HG02981 (cell line): ENCODE data around the gene LRRC56.

Experiments
- ATAC-seq: cut with Tn5 transposase; IDR thresholded peaks from one replicate; pipeline ENCODE4 v1.9.1; 2021; ENCODE audit warnings: mild to moderate bottlenecking, moderate library complexity; ENCODE audit not compliant: unreplicated experiment

The LRRC56 gene, protein sequence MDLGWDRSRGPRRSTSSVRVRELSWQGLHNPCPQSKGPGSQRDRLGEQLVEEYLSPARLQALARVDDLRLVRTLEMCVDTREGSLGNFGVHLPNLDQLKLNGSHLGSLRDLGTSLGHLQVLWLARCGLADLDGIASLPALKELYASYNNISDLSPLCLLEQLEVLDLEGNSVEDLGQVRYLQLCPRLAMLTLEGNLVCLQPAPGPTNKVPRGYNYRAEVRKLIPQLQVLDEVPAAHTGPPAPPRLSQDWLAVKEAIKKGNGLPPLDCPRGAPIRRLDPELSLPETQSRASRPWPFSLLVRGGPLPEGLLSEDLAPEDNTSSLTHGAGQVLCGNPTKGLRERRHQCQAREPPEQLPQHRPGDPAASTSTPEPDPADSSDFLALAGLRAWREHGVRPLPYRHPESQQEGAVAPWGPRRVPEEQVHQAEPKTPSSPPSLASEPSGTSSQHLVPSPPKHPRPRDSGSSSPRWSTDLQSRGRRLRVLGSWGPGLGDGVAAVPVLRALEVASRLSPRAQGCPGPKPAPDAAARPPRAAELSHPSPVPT

DNA sequence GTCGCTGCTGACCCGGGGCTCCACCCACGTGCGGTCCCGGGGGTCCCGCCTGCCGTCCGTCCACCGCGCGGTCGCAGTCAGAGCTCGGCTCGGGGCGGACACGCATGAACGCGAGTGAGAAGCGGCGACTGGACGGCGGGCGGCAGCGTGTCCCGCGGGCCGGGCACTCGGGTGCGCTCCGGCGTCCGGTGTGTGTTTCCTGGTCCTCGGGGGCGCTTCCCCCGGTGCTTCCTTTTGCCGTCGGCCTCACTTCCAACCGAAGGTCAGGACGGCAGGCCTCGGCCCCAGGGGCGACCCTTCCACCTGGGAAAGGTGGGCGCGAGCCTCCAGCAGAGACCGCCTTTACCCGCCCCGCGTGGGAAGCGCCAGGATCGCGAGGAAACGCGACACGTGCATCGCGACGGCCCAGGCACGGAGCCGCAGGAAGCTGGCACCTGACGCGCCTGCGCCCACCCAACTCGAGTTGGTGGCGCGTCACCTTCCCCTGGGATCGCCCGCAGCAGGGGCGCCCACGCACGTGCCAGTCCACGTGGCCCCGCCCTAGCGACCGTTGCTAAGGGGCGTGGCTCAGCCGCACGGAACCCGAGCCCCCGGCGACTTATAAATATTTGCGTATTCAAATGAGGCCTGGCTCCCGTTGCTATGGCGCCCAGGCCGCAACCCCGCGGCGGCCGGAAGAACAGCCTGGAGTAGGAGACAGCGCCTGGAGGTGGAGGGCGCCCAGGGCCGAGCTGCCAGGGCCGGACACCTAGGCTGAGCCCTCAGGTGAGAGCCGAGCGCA is at the start of gene LRRC56:
TSS of gene LRRC56 (plus strand) at position 687 of the 781 bp plus-strand sequence. CDS start 3,158 bp downstream, outside the sequence.
- peak; percentile 51 for ATAC-seq

DNA sequence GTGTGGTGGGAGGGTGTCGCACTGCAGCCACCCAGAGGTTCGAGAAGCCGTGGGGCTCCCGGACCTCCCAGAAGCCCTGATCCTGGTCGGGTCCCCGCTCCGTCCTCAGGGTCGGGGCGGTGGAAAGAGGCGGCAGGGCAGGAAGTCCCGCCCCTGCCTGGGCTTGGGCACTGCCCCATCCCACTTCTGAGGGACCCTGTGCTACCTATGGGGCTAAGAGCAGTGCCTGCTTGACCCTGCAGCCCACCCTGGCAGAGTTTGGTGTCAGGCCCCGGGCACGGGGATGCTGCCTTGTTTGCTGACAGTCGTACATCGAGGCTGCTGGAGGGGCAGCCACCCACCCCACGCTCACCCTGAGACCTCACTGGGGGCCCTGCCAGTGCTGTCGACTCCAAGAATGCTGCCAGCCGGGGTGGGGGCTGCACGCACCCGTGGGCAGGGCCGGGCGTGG is 49.7 kb upstream of the LRRC56 start:
- no peak for ATAC-seq

DNA sequence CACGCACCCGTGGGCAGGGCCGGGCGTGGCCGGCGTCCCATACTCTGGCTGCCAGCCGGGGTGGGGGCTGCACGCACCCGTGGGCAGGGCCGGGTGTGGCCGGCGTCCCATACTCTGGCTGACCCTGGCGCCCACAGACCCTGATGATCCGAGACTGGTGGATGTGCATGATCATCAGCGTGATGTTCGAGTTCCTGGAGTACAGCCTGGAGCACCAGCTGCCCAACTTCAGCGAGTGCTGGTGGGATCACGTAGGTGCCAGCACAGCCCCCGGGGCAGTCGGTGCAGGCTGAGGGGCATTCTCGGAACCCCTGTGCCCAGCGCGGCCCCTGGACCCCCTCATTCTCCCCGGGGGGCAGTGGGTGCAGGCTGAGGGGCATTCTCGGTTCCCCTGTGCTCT is 49.3 kb upstream of the LRRC56 start:
- no peak for ATAC-seq

DNA sequence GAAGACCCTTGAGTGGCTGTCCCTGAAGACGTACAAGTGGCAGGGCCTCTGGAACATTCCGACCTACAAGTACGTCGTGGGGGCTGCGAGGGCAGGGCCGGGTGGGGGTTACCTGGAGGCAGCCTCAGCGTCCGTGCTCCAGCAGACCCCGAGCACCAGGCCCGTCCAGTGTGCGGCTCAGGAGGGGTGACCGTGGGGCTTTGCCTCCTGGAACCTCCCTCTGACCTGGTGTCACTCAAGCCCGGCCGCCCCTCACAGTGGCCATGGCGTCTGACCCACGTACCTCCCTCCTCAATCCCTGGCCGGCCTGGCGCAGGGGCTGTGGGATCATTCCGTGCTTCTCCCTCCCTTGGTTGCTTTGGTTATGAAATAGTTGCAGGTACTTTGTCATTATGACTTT is 48.7 kb upstream of the LRRC56 start:
- no peak for ATAC-seq

DNA sequence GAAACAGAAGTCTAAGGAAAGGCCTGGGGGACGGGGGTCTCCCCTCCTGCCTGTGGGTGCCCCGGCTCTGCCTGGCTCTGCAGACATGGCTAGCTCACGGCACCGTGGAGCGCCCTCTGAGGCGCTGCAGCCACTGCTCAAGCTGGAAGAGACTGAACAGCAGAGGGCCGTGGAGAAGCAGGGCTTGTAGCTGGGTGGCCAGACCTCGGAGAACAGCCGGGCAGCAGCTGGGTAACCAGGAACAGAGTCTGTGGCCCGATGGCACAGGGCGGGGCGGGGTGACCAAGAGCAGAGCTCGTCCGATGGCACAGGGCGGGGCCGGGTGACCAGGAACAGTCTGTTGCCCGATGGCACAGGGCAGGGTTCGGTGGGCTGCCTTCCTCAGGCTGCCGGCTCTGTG is 48.3 kb upstream of the LRRC56 start:
- ATAC-seq = no peak

DNA sequence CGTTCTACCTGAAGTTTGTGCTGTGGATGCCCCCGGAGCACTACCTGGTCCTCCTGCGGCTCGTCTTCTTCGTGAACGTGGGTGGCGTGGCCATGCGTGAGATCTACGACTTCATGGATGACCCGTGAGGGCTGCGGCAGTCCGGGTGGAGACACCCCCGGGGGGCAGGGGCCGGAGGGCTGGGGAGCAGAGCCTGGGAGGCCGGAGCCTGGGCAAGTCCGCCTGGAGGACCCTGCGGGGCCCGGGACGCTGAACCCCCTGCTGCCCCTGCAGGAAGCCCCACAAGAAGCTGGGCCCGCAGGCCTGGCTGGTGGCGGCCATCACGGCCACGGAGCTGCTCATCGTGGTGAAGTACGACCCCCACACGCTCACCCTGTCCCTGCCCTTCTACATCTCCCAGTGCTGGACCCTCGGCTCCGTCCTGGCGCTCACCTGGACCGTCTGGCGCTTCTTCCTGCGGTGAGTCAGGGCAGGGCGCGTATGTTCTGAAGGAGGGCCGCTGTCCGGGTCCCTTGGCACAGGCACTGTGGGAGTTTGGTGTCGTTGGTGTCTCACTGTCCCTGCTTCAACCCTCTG is 47.6 kb upstream of the LRRC56 start:
- ATAC-seq = no peak

DNA sequence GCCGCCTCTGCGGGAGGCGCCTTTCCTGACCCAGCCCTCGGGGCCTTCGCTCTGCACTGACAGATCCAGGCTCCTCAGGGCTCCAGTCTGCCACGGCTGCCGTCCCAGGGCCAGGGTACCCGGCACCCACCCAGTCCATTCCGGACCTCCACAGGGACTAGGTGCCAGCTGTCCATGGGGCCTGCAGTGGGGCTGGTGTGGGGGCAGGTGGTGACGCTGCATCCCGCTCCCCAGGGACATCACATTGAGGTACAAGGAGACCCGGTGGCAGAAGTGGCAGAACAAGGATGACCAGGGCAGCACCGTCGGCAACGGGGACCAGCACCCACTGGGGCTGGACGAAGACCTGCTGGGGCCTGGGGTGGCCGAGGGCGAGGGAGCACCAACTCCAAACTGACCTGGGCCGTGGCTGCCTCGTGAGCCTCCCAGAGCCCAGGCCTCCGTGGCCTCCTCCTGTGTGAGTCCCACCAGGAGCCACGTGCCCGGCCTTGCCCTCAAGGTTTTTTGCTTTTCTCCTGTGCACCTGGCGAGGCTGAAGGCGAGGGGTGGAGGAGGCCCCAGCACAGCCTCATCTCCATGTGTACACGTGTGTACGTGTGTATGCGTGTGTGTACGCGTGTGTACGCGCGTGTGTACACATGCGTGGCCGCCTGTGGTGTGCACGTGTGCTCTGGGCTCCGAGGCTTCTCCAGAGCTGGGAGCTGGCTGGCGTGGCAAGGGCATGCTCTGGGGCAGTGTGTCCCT is 47.0 kb upstream of the LRRC56 start:
- ATAC-seq = no peak

DNA sequence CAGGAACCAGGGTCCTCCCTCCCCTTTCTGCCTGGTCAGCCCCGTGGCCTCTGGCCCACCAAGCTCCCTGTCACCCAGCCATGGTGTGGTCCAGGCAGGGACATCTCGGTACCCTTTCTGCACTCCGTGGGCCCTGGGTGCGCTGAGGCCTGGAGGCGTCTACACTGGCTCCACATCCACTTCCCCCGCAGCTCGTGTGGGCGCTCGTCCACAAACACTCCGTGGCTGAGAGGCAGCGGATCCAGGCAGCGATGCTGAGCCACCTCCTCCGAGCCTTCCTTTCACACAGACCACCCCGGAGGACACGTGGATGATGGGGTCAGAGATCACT is 46.4 kb upstream of the LRRC56 start:
- ATAC-seq = no peak

DNA sequence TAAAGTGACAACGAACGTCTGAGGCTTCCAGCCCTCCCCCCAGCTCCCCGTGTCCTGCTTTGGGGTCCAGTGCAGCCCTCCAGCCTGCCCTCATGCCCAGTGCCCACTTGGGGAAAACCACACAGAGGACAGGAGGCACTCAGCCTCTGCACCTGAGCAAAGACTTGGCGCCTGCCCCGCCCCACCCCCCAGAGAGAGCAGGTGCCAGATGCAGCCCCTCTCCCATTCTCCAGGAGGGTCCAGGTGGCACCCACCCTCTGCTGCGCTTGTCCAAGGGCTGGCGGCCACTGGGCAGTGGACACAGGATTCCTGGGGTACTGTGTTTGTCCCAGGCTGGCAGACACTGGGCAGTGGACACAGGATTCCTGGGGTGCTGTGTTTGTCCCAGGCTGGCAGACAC is 46.0 kb upstream of the LRRC56 start:
- ATAC-seq = no peak

DNA sequence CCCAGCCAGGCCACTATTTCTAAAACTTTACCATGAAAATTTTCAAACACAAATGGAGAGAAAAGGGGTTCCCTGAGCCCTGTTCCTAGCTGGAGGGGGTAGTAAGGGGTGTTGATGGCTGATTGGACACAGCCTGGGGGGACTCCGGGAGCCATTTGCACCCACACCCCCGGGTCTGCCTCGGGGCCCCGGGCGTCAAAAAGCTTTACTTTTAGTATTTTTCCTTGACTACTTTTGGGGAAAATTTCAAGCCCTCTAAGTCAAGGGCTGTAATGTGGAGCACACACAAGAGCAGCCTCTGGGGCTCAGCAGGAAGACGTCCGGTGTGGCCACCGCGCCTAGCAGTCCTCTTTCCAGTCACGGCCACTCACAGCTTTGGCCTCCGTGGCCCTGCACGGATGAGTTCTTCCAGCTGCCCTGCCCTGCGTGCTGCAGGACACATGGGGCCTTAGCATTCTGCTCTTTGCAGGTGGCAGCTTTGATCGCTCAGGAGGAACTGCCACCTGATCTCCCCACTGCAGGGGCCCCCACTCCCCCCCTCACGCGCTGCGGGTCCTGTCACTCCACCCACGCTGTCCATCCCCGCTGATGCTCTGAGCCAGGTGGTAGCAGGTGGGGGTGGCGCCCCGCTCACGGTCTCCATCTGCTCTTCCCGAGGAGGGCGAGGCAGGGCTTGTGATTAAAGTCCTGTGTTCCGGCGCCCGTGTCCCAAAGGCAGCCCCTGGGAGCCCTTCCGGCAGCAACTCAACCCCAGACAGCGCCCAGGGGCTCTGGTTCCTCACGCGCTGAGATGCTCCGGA is 44.7 kb upstream of the LRRC56 start:
- ATAC-seq = no peak

DNA sequence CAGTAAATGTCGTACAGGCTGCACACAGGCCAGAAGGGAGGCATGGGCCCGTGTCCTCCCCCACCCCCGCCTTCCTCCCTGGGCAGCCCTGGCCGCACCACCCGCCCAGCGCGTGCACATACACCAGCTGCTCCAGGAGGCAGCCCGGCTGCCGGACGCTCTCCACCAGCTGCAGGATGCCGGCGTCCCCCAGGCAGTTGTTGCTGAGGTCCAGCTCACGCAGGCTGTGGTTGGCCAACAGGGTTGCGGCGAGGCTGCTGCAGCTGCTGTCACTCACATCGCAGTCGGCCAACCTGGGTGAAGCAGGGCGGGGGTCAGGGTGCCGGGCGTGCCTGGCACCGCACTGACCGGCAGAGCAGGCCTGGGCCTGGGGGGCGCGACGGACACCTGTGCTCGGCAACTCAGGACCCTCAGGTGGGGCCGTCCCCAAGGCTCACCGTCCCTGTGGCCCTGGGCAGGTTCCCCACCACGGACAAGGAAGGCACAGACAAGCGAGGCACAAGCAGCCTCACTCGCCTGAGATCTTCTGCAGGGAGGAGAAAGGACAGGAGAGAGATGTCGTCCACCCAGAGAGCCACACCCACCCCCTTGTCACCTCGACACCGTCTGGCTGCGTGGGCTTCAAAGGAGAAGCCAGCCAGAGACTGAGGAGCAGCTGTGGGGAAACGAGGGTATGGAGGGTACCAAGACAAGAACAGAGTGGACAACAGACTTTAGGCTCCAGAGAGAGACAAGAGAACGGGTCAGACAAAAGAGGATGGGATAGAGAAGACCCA is 42.4 kb upstream of the LRRC56 start:
- no peak for ATAC-seq

DNA sequence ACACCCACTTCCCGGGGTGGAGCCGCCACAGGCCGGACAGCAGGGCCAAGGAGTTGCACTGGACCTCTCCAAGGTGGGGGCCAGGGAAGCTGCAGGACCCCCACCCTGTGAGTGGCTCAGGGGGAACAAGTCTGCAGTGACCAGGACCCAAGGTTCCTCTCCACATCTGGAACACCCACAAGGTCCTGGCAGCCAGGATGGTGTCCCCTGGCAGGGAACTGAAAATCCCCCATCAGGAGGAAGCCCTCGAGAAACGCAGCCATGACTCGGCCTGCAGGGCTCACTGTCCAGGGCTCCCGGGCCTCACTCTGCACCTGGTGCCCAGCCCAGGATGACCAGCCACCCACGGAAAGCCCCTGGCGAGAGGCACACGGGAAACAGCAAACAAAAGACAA is 41.8 kb upstream of the LRRC56 start:
- no peak for ATAC-seq

DNA sequence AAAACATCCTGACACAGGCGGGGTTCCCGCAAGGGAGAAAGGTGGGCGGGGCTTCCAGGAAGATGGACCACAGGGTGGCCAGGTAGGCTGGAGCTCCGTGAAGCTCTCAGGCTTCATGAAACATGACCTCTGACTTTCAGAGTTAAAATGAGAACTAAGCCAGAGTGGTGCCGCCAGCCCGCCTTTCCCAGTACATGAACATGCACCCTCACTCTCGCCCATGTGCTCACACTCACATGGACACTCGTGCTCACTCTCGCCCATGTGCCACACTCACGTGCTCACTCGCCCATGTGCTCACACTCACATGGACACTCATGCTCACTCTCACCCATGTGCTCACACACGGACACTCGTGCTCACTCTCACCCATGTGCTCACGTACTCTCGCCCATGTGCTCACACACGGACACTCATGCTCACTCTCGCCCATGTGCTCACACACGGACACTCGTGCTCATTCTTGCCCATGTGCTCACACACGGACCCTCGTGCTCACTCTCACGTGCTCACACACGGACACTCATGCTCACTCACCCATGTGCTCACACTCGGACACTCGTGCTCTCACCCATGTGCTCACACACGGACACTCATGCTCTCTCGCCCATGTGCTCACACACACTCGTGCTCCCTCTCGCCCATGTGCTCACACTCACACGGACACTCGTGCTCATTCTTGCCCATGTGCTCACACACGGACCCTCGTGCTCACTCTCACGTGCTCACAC is 40.3 kb upstream of the LRRC56 start:
- no peak for ATAC-seq

DNA sequence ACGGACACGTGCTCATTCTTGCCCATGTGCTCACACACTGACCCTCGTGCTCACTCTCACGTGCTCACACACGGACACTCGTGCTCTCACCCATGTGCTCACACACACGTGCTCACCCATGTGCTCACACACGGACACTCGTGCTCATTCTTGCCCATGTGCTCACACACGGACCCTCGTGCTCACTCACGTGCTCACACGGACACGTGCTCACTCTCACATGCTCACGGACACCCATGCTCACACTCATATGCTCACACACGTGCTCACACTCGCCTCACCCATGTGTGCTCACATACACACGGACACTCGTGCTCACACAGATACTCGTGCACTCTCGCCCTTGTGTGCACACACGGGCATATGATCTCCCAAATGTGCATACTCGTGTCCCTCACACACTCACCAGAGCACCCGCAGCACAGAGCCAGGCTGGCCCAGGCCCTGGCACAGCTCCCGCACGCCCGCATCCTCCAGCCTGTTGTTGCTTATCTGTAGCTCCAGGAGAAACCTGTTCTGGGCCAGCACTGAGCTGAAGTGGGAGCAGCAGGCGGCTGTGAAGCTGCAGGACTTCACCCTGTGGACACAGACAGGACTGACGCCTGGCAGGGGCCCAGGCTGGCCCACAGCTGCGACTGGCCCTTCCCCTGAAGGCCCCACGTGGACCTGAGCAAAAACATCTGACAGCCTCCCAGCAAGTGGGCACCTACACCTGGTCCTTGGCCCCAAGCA is 39.6 kb upstream of the LRRC56 start:
- ATAC-seq = no peak

DNA sequence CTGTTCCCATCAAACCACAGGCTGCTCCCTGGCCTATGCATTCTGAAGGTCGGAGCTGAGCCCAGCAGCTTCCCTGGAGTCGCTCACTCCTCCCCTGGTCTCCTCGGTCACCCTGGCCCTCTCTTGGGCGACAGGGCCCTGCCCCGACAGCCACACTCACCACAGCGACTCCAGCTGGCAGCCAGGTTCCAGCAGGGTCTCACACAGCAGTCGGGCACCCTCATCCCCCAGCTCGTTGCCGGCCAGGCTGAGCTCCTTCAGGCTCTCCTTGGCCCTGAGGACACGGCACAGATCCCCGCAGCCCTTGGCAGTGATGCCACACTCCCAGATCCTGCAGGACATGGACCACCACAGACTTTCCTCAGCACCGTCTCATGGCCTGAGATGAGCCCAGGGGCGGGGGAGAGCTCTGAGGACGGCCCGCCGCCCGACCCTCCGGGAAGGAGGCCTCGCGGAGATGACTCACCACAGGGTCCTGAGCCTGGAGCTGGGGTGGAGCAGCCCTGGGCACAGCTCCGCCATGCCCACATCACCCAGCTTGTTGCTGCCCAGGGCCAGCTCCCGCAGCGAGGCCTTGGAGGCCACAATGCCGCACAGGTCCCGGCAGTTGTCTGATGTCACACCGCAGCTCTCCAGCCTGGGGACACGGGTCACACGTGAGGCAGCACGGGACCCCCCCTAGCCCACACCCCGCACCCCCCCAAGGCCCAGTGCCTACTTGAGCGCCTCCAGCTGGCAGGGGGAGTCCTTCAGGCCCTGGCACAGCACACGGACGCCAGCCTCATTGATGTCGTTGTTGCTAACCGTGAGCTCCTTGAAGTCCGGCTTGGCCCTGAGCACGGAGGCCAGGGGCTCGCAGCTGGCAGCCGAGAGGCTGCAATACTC is 38.8 kb upstream of the LRRC56 start:
- no peak for ATAC-seq

DNA sequence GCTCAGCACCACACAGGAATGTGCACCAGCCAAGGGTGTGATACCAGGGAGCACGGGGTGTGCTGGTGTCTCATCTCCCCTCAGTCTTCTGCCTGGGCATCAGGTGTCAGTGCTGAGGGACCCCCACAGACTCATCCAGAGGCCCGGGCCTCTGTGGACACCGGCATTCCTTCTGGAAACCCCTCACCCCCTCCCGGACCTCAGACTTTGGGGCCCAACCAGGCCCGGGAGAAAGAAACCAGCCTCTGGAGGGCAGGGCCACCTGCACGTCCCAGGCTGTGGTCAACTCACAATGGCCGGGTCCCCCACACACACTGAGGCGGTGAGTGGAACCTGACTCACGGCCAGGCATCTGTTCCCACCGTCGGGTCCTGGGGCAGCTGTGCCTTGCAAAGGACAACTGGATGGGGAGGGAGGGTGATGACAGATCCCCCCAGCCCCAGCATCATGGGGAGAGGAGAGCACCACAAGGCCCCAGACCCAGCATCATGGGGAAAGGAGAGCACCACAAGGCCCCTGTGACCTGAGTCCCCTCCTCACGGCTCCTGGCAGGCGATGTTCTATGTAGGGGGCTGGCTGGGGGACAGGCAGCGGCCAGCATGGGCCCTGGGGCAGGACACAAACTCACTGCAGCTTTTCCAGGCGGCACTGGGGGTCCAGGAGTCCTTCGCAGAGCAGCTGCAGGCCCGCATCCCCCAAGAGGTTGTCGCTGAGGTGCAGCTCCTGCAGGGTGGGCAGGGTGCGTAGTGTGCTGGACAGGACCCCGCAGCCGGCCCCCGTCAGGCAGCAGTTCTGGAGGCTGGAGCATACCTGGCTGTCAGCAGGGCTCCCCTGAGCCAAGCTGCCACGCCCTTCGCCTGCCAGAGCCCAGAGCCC is 37.9 kb upstream of the LRRC56 start:
- ATAC-seq = no peak
